MM.1S (cell line): Measurements from ENCODE around the gene PORCN.

Source experiments
- CTCF ChIP-seq: fragments of 300-600 bp; sonication (generic); IDR thresholded peaks from 2 replicates; pipeline ENCODE4 v1.5.1; 2016; ENCODE audit warnings: antibody characterized with exemption, low read length, mixed read lengths
- EZH2 ChIP-seq: fragments of 300-600 bp; sonication (generic); optimal IDR thresholded peaks from 2 replicates; pipeline ENCODE3; 2017; ENCODE audit warnings: low read depth, mild to moderate bottlenecking, antibody characterized with exemption, low read length, mixed read lengths

DNA sequence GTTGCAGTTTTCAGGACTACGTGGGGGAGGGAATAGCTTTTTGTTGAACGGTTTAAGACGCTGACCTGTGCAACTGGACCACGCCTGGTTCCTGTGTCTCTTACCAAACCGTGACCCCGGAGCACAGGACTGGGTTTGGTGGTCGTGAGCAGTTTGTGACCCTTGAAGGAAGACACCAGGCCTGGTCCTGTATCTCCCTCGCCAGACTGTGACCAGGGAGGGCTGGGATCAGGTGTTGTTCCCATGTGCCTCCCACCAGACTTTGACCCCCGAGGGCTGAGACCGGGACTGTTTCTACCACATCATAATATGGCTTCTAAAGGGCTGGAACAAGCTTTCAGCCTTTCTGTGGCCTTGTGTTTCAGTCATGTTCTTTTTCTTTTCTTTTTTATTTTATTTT, 13.5 kb downstream of the PORCN start:
- TF ChIP-seq CTCF: no peak
- no peak for TF ChIP-seq EZH2
